ENCODE measurements around the gene GNPTAB. TPM values are rescaled to one million over a fixed set of nuclear protein-coding genes. Genes with fewer than 3 reads are reported as not detected.

GNPTAB gene
- total and polyA plus RNA-seq, 12 donors: 7.6 to 31.3 (median 15.9) TPM

GRCh38 chr12:101696251-101697196 lies 134.2 kb downstream of the GNPTAB start:
- no peaks in the 10 kb centered on the region for H3K36me3 ChIP-seq (replicated peaks in 1 of 2)
- peak overlapping the region; percentile 27 to 98 (median 66) for H3K4me3 ChIP-seq
- intact Hi-C loops (cut with DNase I): no loop called here
- peaks cover 24 to 39% of the 10 kb centered on the region in 2 donors for H3K4me1 ChIP-seq (replicated peaks in 1 of 2)
- H3K27ac ChIP-seq: peak overlapping the region; percentile 83 to 98 (median 96)
- no peaks in the 10 kb centered on the region for H3K27me3 ChIP-seq
- no peak for TF ChIP-seq CTCF (IDR thresholded peaks at IDR 0.05)
- no peak for TF ChIP-seq POLR2A (IDR thresholded peaks at IDR 0.05)
- H3K9me3 ChIP-seq (replicated peaks in 1 of 3): no peaks in the 10 kb centered on the region
- 22 to 30% (median 26%) methylated on average over 18 of the region's 18 CpGs for WGBS, 4 donors
- peak; percentile 63 to 92 (median 86) for DNase-seq

- Histone ChIP-seq H3K4me3 (no peak overlapping the region), H3K9me3 (replicated peaks in 1 of 3) (no peaks in the 10 kb centered on the region), H3K27me3 (no peaks in the 10 kb centered on the region), H3K4me1 (replicated peaks in 1 of 2) (peaks cover 24 to 30% of the 10 kb centered on the region in 2 donors), H3K36me3 (replicated peaks in 1 of 2) (no peaks in the 10 kb centered on the region), H3K27ac (peak overlapping the region in 1 of 5 donors; percentile 97)
- TF ChIP-seq POLR2A (IDR thresholded peaks at IDR 0.05): no peak
- TF ChIP-seq CTCF (IDR thresholded peaks at IDR 0.05): no peak
- intact Hi-C loops (cut with DNase I): no loop called here
- 44 to 71% (median 49%) methylated on average over 1 of the region's 1 CpG for WGBS, 4 donors
- peak in 1 of 7 donors; percentile 35 for DNase-seq
Observed at GRCh38 chr12:101695706-101696105, 135.1 kb downstream of the GNPTAB start.

Small RNA genes within 50 kb of the gene (small RNA-seq; reads per million reads assigned to genes)
- gene RNA5SP368 (0 reads per million in 2 donors), gene RNA5SP369 (0 reads per million in 2 donors), gene RNU6-101P (0 reads per million in 2 donors), gene RNU6-1183P (0 reads per million in 2 donors), gene RNU6-172P (0 reads per million in 2 donors), gene RNY1P16 (0 reads per million in 2 donors)

Other genes with a start within 250 kb of the GNPTAB start
- 1 to 10 TPM in 3 of 9 donors, under 1 TPM in 2, not detected in 4; 0.14 to 9.3 (median 1.1) TPM for gene MYBPC1, start 236.0 kb downstream of the GNPTAB start, total RNA-seq
- gene MYBPC1, start 236.0 kb downstream of the GNPTAB start, polyA plus RNA-seq: under 1 TPM in 2 of 3 donors, not detected in 1; 0.37 to 0.66 TPM
- gene CHPT1, start 133.3 kb downstream of the GNPTAB start, total RNA-seq: 100 to 1,000 TPM in 4 of 9 donors, 10 to 100 TPM in 5; 70.9 to 190 (median 94.7) TPM
- 100 to 1,000 TPM in 1 of 3 donors, 10 to 100 TPM in 2; 20.4 to 143 (median 34.4) TPM for gene CHPT1, start 133.3 kb downstream of the GNPTAB start, polyA plus RNA-seq
- under 1 TPM in 2 of 9 donors, not detected in 7; 0.11 to 0.20 TPM for gene SYCP3, start 91.5 kb downstream of the GNPTAB start, total RNA-seq
- gene SYCP3, start 91.5 kb downstream of the GNPTAB start, polyA plus RNA-seq: under 1 TPM in 2 of 3 donors, not detected in 1; 0.16 to 0.37 TPM
- gene DRAM1, start 46.6 kb upstream of the GNPTAB start, total RNA-seq: 10 to 100 TPM in 8 of 9 donors, 1 to 10 TPM in 1; 4.3 to 46.4 (median 34.3) TPM
- 10 to 100 TPM; 14.7 to 25.6 (median 17.4) TPM for gene DRAM1, start 46.6 kb upstream of the GNPTAB start, polyA plus RNA-seq
- gene WASHC3, start 231.0 kb upstream of the GNPTAB start, total RNA-seq: 10 to 100 TPM; 37.8 to 89.6 (median 55.4) TPM
- 100 to 1,000 TPM in 1 of 3 donors, 10 to 100 TPM in 2; 54.9 to 101 (median 72.7) TPM for gene WASHC3, start 231.0 kb upstream of the GNPTAB start, polyA plus RNA-seq